GM19193 (cell line): ENCODE results near the gene GUK1.

Source experiments
- POLR2A ChIP-seq: IDR thresholded peaks from 4 replicates; pipeline ENCODE4 v1.6.1; 2011; ENCODE audit not compliant: insufficient read depth, insufficient read length; ENCODE audit errors: extremely low read depth

Gene GUK1

GRCh38 chr1:228168563-228169270, 28.6 kb downstream of the GUK1 start:
- TF ChIP-seq POLR2A: no peak

GRCh38 chr1:228169345-228169744, 29.3 kb downstream of the GUK1 start:
- no peak for TF ChIP-seq POLR2A

- TF ChIP-seq POLR2A: no peak
These were observed 30.6 kb downstream of the GUK1 start for GRCh38 chr1:228170666-228171065.

- TF ChIP-seq POLR2A: no peak
These were observed 31.3 kb downstream of the GUK1 start for GRCh38 chr1:228171221-228171891.

GRCh38 chr1:228172591-228173527, 32.8 kb downstream of the GUK1 start:
- no peak for TF ChIP-seq POLR2A

GRCh38 chr1:228174482-228175315, 34.6 kb downstream of the GUK1 start:
- no peak for TF ChIP-seq POLR2A

GRCh38 chr1:228175316-228176023, 35.4 kb downstream of the GUK1 start:
- TF ChIP-seq POLR2A: no peak

- TF ChIP-seq POLR2A: no peak
These were observed 35.9 kb downstream of the GUK1 start for GRCh38 chr1:228176024-228176395.

- no peak for TF ChIP-seq POLR2A
These were observed 36.5 kb downstream of the GUK1 start for GRCh38 chr1:228176461-228177182.

- TF ChIP-seq POLR2A: no peak
These were observed 37.0 kb downstream of the GUK1 start for GRCh38 chr1:228177183-228177475.

GRCh38 chr1:228177721-228178710, 37.9 kb downstream of the GUK1 start:
- no peak for TF ChIP-seq POLR2A
